Lung microvascular endothelial cell (primary cell): ENCODE measurements around the gene RNF149. TPM values are rescaled to one million over a fixed set of nuclear protein-coding genes. Genes with fewer than 3 reads are reported as not detected.
A peak's percentile ranks its signal among the peaks of the same experiment; 100 is the strongest.

Experiments
- DNase-seq, 2 donors: peaks; one replicate each; pipeline versions ENCODE4 v3.0.0 to v3.0.0-alpha.2; 2010; ENCODE audit warnings: low read depth in 2 of 2
- total RNA-seq: library from RNA; depleted of rRNA; stranded (reverse); fragments of >200 nt; gene quantifications from 2 replicates; pipeline ENCODE4 v1.2.1, GENCODE V29; 2014

The RNF149 gene
- total RNA-seq, 1 donor from 2014 or later, result 34.3 TPM

DNA sequence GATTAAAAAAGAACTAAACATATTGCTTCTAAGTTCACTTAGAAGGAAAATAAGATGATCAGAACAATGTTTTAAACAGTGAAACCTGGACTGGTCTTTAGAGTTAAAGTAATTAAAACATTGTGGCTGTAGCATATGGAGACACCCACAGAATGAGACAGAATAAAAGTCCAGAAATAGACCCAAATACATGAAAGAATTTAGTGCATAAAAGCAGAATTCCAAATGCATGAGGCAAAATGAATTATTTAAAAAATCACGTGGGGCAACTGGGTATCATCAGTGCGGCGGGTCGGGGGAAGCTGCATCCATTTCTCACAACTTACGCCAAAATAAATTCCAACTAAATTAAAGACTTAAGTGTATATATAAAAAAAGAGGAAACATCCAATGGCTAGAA lies 12.1 kb downstream of the RNF149 start:
- no peak for DNase-seq

DNA sequence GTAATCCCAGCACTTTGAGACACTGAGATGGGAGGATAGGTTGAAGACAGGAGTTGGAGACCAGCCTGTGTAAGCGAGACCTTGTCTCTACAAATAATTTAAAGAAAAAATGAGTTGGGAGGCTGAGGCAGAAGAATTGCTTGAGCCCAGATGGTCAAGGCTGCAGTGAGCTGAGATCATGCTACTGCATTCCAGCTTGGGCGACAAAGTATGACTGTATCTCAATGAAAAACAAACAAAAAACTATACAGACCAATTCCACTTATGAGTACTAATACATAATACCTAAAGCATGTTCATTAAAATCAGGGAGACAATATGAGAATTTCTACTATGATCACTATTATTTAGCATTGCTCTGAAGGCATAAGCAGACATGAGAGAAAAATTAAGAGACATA lies 12.6 kb downstream of the RNF149 start:
- DNase-seq, result peak in 1 of 2 donors; percentile 67

- peak; percentile 50 to 56 for DNase-seq
These were observed 13.6 kb downstream of the RNF149 start for GRCh38 chr2:101294861-101295260.

GRCh38 chr2:101293544-101293943 lies 15.0 kb downstream of the RNF149 start:
- no peak for DNase-seq

GRCh38 chr2:101291973-101292372 lies 16.5 kb downstream of the RNF149 start:
- DNase-seq, result no peak

GRCh38 chr2:101290711-101291110 lies 17.8 kb downstream of the RNF149 start:
- no peak for DNase-seq

DNA sequence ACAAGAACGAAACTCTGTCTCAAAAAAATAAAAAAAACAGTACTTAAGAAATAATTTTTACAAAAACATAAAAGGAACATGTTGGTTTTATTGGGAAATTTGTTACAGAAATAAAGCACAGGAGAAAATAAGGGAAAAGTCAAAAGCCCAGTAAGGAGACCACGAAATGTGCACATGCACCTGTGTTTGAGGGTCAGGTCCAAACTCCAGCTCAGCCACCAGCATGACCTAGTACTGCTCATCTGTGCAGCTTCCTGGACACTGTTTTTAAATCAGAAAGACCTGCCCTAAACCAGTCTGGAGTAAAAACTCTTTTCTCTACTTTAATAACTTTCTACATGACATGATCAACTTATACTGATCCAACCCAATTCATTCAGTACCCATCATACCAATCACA lies 21.2 kb downstream of the RNF149 start:
- no peak for DNase-seq

- no peak for DNase-seq
These were observed 21.8 kb downstream of the RNF149 start for GRCh38 chr2:101286684-101287083.

DNA sequence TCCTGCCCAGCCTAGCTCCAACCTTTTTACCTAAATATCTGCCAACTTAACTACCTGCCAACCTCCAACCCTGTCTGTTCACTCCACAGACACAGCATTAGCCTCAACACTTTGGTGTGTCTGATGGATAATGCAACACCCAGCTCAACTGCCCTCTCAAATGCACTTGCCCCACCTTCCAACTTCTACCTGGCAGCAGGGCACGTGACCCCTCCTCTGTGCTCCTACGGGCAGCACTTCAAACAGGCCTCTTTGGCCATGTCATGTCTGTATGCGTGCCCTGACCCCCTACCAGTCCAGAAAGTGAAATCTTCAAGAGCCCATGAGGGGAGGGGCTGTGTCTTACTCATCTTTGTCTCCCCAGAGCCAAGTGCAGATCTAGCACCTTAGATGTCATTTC lies 25.5 kb downstream of the RNF149 start:
- no peak for DNase-seq

- DNase-seq, result no peak
These were observed 27.0 kb downstream of the RNF149 start for GRCh38 chr2:101281482-101281881.

DNA sequence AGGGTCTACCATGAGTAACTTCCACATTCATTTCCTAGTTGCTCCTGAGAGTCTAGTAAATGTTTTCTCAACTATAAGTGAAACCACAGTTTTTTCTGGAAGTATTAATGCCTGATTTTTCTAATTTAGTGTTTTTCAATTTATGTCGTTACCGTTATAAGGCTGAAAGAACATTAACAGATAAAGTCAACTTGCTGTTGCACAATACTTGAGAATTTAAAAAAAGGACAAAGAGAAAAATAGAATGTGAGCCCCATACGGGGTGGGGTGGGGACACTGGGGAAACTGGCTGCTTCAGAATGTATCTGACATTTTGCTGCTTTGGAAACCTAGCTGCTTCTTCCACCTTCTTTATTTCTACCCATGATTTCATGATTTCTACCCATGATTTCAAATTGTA lies 29.6 kb downstream of the RNF149 start:
- DNase-seq, result no peak

- DNase-seq, result peak in 1 of 2 donors; percentile 29
These were observed 31.4 kb downstream of the RNF149 start for GRCh38 chr2:101277111-101277510.

GRCh38 chr2:101274142-101274541 lies 34.4 kb downstream of the RNF149 start:
- no peak for DNase-seq

DNA sequence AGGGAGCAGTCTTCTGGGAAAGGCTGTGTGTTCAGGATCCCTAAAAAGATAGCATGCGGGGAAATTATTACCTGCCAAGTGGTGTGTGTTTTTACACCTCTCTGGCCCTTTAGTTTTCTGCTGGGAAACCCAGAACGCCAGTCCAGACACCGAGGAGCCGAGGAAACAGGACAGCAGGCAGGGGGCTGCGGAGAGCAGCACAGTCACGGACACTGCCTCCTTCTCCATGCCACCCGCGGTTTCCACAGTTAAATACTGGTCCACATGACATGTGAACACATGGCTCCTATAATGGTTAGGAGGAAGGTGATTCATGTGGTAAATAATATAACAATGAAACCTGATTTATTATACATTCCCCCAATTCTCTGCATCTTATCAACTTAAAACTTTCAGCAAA lies 35.4 kb downstream of the RNF149 start:
- no peak for DNase-seq

- DNase-seq, result no peak
These were observed 36.3 kb downstream of the RNF149 start for GRCh38 chr2:101272045-101272784.

- DNase-seq, result no peak
These were observed 37.7 kb downstream of the RNF149 start for GRCh38 chr2:101270700-101271259.

DNA sequence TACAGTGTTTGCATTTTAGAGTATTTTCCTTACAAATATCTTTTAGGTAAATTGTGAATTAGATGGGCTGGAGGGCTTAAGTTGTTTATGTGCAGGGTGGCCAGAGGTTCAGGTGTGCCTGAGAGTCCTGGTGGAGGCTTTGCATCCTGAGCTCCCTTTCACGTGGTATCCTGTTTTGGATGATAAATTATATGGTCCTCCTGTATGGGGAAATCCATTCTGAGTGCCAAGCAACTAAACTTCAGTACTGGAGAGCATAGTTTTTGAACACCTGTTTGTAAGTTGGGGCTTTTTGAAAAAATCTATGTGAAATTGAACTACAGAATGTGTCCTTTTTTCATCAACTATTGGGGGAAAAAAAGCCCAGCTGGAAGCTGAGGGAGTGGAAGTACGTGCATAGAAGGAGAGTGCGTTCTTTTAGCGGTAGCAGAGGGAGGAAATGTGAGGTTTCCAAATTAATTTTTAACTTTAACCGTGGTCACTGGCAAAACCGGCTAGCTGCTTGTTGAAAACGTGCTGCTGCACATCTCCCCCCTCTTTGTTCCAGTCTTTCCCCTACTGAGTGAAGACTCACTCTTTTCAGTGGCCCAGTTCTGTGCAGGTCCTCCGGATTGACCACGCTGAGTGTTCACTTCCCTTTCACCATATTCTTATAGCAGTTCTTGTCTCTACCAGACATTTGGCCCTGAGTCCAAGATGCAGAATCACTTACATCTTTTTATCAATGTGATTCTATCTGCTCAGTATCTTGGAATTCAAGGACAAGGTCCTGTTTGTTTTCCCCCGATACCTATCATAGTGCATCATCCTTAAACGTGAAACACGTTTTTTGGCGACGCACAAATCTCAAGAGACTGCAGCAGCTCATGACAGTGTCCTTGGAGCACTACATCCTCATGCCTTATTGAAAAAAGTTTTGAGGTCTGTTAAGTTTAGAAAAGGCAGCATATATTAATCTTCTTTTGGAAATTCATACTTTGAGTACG lies 40.5 kb downstream of the RNF149 start:
- no peak for DNase-seq

DNA sequence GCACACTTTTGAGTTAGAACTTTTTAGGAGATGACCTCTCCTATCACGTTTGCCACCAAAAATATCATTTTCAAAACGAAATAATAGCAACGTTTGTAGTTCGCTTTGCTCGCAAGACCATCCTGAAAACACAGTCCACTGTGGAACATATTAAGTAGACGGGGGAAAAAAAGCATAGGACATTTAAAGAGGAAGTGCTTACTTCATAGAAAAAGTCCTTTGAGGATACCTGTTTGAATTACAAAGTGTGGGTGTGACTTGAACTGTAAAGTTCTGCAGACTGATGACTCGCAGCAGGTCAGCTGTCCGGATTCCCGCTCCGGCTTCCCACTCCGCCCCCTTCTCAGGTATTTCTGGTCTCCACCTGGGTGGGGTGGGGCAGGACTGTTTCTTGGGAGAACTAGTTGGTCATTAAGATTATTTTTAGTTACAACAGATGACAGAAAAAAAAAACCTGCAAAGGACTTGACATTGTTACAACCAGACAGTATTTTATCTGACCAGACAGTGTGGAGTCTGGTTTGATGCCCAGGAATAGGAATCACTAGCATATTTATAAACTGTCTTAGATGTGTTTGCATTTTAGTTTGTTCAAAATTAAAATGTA lies 42.5 kb downstream of the RNF149 start:
- DNase-seq, result no peak

GRCh38 chr2:101264360-101264939 lies 44.1 kb downstream of the RNF149 start:
- DNase-seq, result peak; percentile 23 to 24

- DNase-seq, result no peak
These were observed 45.1 kb downstream of the RNF149 start for GRCh38 chr2:101263377-101263800.

DNA sequence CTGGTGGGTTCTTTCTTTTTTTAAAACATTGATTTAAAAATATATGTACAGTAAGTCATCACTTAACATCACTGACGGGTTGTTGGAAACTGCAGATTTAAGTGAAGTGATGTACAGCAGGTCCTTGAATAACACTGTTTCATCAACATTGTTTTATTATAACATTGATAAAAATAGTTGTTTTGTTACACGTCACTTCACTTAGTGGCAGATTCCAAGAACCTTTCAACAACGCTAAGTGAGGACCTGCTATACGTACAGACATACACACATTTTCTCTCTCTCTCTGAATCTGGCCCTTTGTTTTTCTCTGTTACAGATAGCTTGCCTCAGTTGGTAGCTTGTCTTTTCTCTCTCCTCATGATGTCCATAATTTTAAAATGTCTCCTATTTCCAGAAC lies 46.4 kb downstream of the RNF149 start:
- no peak for DNase-seq
